Measurements from ENCODE around the gene TMC4.
"Not testable (repeated sequence)": the region's sequence is repeated elsewhere in the genome, so short reads cannot be mapped to it uniquely, and the experiment has no call there.

The TMC4 gene

GRCh38 chr19:54172471-54173358 lies at the start of gene TMC4:
Gene TMC4 (minus strand): TSS chr19:54173160. CDS start chr19:54173117, 43 bp downstream.
- peak; percentile 97 for DNase-seq

- DNase-seq, result not testable (repeated sequence)
These were observed 49.0 kb upstream of the TMC4 start for GRCh38 chr19:54221947-54222346.

- DNase-seq, result not testable (repeated sequence)
These were observed 46.7 kb upstream of the TMC4 start for GRCh38 chr19:54219702-54220101.

- DNase-seq, result no peak
These were observed 46.2 kb upstream of the TMC4 start for GRCh38 chr19:54218960-54219661.

GRCh38 chr19:54218259-54218658 lies 45.3 kb upstream of the TMC4 start:
- no peak for DNase-seq

- not testable (repeated sequence) for DNase-seq
These were observed 44.7 kb upstream of the TMC4 start for GRCh38 chr19:54217517-54218247.

GRCh38 chr19:54216869-54217268 lies 43.9 kb upstream of the TMC4 start:
- no peak for DNase-seq

GRCh38 chr19:54214734-54215133 lies 41.8 kb upstream of the TMC4 start:
- not testable (repeated sequence) for DNase-seq

- DNase-seq, result not testable (repeated sequence)
These were observed 41.3 kb upstream of the TMC4 start for GRCh38 chr19:54214217-54214616.

GRCh38 chr19:54211235-54211634 lies 38.3 kb upstream of the TMC4 start:
- no peak for DNase-seq

- peak; percentile 98 for DNase-seq
These were observed 37.0 kb upstream of the TMC4 start for GRCh38 chr19:54209811-54210494.

GRCh38 chr19:54209058-54209810 lies 36.3 kb upstream of the TMC4 start:
- peak; percentile 78 for DNase-seq

GRCh38 chr19:54208784-54209057 lies 35.8 kb upstream of the TMC4 start:
- peak; percentile 76 for DNase-seq

- DNase-seq, result peak; percentile 76
These were observed 35.2 kb upstream of the TMC4 start for GRCh38 chr19:54207983-54208783.

GRCh38 chr19:54207676-54207982 lies 34.7 kb upstream of the TMC4 start:
- DNase-seq, result no peak

- DNase-seq, result not testable (repeated sequence)
These were observed 34.2 kb upstream of the TMC4 start for GRCh38 chr19:54207193-54207592.

GRCh38 chr19:54206831-54207177 lies 33.8 kb upstream of the TMC4 start:
- DNase-seq, result no peak

- no peak for DNase-seq
These were observed 33.3 kb upstream of the TMC4 start for GRCh38 chr19:54206030-54206830.

GRCh38 chr19:54204767-54205468 lies 32.0 kb upstream of the TMC4 start:
- DNase-seq, result no peak

- DNase-seq, result peak; percentile 62
These were observed 30.2 kb upstream of the TMC4 start for GRCh38 chr19:54203151-54203611.
